ENCODE data around the gene CYP2B6.
"Not testable (repeated sequence)": the region's sequence is repeated elsewhere in the genome, so short reads cannot be mapped to it uniquely, and the experiment has no call there.

The CYP2B6 gene

DNA sequence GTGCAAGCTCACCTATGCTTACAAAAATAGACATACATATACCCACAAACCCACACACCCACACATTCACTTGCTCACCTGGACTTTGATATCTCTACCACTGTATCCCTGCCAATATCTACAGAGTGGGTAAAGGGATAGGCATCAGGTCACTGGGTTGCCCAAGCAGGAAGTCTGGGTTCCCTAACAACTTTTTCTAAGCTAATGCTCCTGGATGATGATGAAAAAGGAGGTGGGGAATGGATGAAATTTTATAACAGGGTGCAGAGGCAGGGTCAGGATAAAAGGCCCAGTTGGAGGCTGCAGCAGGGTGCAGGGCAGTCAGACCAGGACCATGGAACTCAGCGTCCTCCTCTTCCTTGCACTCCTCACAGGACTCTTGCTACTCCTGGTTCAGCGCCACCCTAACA lies at the start of gene CYP2B6:
Gene CYP2B6, plus strand, starts transcription at position 311 of the 410 bp plus-strand sequence. Its CDS starts 24 bp downstream, at position 335.
- Mint-ChIP-seq H3K4me3 (no peak within 1 kb of the TSS), H3K27me3 (no peaks in the 10 kb centered on the region), H3K9me3 (ENCODE audit: low read depth) (peaks cover 10% of the 10 kb centered on the region), H3K4me1 (ENCODE audit: low read depth) (peaks cover 6% of the 10 kb centered on the region), H3K36me3 (peaks cover 2% of the 10 kb centered on the region), H3K27ac (no peak within 1 kb of the TSS)

DNA sequence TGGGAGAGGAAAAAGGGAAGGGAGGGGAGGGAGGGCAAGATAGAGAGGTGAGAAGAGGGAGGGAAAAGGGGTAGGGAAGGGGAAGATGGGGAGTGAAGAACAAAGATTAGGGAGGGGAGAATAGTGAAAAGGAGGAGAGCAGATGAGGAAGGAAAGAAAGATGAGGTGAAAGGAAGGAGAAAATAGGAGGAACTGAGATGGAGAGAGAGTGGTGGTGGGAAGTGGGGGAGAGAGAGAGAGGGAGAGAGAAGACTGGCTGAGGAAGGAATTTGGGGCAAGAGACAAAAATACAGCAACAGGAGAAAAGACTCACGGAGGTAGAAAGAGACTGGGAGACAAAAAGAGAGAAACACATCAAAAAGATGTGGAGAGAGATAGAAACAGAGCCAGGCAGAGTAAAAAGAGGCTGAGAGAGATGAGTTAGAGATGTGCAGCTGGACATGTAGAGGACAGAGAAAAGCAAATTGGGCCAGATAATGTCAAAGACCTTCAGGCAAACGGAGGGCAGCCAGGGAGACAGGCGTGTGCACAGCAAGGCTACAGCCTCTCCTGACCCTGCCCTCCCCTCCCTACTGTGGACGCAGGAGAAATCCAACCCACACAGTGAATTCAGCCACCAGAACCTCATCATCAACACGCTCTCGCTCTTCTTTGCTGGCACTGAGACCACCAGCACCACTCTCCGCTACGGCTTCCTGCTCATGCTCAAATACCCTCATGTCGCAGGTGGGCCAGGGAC lies 49.4 kb upstream of the CYP2B6 start:
- Mint-ChIP-seq H3K36me3 (no peaks in the 10 kb centered on the region), H3K27ac (no peak overlapping the region), H3K27me3 (peaks cover 5% of the 10 kb centered on the region), H3K9me3 (ENCODE audit: low read depth) (no peaks in the 10 kb centered on the region), H3K4me1 (ENCODE audit: low read depth) (no peaks in the 10 kb centered on the region), H3K4me3 (no peak overlapping the region)

DNA sequence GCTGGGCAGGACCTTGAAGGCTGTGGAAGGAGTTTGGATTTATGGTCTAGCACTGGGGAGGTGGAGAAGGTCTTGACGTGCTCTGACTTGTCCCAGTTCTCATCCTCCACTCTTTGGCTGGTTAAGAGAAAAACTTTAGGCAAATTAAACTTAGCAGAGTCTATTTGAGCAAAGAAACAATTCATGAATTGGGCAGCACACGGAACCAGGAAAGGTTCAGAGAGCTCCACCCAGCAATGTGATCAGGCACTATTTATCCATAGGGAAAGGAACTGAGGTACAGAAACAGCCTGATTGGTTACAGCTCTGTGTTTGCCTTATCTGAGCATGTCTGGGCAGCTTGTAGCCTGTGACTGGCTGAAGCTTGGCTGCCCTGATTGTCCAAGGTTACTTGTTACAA lies 45.4 kb upstream of the CYP2B6 start:
- H3K9me3 Mint-ChIP-seq (ENCODE audit: low read depth): no peaks in the 10 kb centered on the region
- H3K4me3 Mint-ChIP-seq: no peak overlapping the region
- no peak overlapping the region for H3K27ac Mint-ChIP-seq
- H3K36me3 Mint-ChIP-seq: peaks cover 3% of the 10 kb centered on the region
- H3K4me1 Mint-ChIP-seq (ENCODE audit: low read depth): no peaks in the 10 kb centered on the region
- peaks cover 5% of the 10 kb centered on the region for H3K27me3 Mint-ChIP-seq

DNA sequence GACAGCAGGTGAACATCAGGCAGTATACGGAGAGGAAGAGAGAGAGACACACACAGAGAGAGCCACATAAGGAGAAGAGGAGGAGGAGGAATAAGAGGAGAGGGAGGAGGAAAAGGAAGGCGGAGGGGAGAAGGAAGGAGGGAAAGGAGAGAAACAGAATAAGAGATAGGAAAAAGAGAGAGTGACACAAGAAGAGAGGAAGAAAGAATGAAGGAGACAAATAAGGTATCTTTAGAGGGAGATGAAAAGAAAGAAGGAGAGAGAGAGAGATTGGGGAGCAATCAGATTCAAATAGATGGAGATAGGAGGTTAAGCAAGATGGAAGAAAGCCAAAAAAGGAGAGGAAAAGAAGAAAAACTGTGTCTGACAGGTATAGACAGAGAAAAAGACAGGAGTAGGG lies 44.0 kb upstream of the CYP2B6 start:
- H3K27me3 Mint-ChIP-seq: peaks cover 7% of the 10 kb centered on the region
- no peak overlapping the region for H3K27ac Mint-ChIP-seq
- H3K4me1 Mint-ChIP-seq (ENCODE audit: low read depth): no peaks in the 10 kb centered on the region
- H3K36me3 Mint-ChIP-seq: peaks cover 7% of the 10 kb centered on the region
- H3K9me3 Mint-ChIP-seq (ENCODE audit: low read depth): no peaks in the 10 kb centered on the region
- no peak overlapping the region for H3K4me3 Mint-ChIP-seq

DNA sequence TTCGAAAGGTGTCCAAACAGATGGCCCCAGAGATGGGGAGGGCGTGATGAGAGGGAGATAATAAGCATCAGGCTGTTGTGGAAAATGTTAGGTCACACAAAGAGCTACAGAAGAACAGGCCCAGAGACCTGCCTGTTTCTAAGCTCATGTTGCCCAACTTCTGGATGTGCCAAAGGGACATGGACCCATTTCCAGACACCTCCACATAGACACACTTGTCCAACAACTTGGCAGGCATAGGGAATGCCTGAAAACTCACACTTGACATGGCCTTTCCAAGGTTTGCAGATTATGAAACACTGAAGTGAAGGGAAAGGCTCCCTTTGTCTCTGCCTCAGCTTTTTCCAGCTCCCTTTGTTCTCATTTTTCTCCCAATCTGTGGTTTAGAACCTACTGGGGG lies 43.5 kb upstream of the CYP2B6 start:
- H3K36me3 Mint-ChIP-seq: peaks cover 7% of the 10 kb centered on the region
- H3K4me1 Mint-ChIP-seq (ENCODE audit: low read depth): no peaks in the 10 kb centered on the region
- peaks cover 9% of the 10 kb centered on the region for H3K27me3 Mint-ChIP-seq
- H3K4me3 Mint-ChIP-seq: no peak overlapping the region
- no peak overlapping the region for H3K27ac Mint-ChIP-seq
- H3K9me3 Mint-ChIP-seq (ENCODE audit: low read depth): peaks cover 4% of the 10 kb centered on the region

DNA sequence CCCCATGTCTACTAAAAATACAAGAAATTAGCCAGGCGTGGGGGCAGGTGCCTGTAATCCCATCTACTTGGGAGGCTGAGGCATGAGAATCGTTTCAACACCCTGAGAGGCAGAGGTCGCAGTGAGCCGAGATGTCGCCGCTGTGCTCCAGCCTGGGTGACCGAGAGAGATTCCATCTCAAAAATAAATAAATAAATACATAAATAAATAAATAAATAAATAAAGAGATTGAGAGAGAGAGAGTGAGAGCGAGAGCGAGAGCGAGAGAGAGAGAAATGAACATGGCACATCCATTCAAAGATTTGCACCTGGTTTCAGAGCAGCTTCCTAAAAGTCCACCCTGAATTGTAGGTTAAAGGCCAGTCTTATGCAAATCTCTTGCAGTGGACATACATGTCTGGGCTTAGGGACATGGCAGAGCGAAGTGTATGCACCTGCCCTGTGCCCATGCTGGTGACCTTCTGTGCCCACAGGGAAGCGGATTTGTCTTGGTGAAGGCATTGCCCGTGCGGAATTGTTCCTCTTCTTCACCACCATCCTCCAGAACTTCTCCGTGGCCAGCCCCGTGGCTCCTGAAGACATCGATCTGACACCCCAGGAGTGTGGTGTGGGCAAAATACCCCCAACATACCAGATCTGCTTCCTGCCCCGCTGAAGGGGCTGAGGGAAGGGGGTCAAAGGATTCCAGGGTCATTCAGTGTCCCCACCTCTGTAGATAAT lies 42.3 kb upstream of the CYP2B6 start:
- H3K9me3 Mint-ChIP-seq (ENCODE audit: low read depth): peaks cover 8% of the 10 kb centered on the region
- no peaks in the 10 kb centered on the region for H3K4me1 Mint-ChIP-seq (ENCODE audit: low read depth)
- H3K27me3 Mint-ChIP-seq: peaks cover 11% of the 10 kb centered on the region
- peaks cover 13% of the 10 kb centered on the region for H3K36me3 Mint-ChIP-seq
- no peak overlapping the region for H3K4me3 Mint-ChIP-seq
- no peak overlapping the region for H3K27ac Mint-ChIP-seq

DNA sequence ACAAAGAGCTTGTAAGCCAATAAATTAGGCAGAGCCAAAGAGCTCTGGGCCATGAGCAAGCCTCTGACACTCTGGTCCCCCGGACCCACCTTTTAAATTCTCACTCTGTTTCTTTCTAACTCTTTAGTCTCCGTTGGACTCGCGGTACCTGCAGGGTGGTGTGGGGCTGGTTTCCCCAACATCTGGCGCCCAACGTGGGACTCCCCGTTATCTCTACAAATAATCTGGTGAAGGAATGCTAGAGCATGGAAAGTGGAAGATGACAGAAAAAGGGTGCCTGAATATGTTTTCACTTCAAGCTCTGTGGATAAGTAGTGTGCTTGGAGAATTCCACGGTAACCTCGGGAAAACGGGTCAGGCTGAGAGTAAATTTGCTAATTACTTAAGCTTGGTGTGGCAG lies 36.5 kb upstream of the CYP2B6 start:
- Mint-ChIP-seq H3K36me3 (peaks cover 15% of the 10 kb centered on the region), H3K4me3 (no peak overlapping the region), H3K9me3 (ENCODE audit: low read depth) (peaks cover 13% of the 10 kb centered on the region), H3K4me1 (ENCODE audit: low read depth) (no peaks in the 10 kb centered on the region), H3K27ac (no peak overlapping the region), H3K27me3 (peaks cover 6% of the 10 kb centered on the region)

DNA sequence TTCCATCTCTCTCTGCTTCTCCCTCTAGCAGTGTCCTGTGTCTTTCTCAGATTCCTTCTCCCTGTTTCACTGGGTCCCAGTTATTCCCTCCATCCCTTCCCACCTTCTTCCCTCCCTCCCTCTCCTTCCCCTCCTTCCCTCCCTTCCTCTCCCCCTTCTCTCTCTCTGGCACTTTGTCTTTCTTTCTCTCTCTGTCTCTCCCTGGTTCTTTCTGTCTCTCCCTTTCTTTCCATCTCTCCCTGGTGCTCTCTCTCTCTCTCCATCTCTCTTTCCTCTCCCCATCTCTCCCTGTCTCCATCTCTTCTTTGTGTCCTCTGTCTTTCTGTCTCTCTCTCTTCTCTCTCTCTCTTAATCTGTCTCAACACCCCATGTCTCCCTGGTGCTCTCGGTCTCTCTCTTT lies 31.7 kb upstream of the CYP2B6 start:
- Mint-ChIP-seq H3K27ac (no peak overlapping the region), H3K36me3 (peaks cover 6% of the 10 kb centered on the region), H3K9me3 (ENCODE audit: low read depth) (peaks cover 5% of the 10 kb centered on the region), H3K4me3 (no peak overlapping the region), H3K4me1 (ENCODE audit: low read depth) (no peaks in the 10 kb centered on the region), H3K27me3 (peaks cover 14% of the 10 kb centered on the region)

DNA sequence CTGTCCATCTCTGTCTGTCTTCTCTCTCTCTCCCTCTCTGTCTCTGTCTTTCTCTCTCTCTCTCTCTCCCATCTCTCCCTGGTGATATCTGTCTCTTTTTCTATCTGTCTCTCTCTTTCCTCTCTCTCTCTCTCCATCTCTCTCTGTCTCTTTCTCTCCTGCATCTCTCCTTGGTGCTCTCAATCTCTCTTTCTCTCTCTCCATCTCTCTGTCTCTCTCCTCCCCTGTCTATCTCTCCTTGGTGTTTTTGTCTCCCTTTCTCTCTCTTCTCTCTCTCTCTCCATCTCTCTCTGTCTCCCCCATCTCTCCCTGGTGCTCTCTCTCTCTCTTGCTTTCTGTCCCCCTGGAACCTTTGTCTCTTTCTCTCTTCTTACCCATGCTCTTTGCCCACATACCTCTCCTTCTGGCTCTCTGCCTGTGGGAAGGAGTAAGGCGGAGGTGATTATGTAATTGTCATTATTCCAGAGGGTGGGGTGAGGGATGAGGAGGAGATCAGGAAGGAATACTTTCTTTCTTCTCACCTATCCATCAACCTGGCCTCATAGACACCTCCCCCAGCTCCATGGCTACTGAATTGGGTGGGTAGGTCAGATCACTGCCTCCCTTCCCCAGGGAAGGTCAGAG lies 30.9 kb upstream of the CYP2B6 start:
- no peaks in the 10 kb centered on the region for H3K4me1 Mint-ChIP-seq (ENCODE audit: low read depth)
- H3K9me3 Mint-ChIP-seq (ENCODE audit: low read depth): peaks cover 5% of the 10 kb centered on the region
- peaks cover 14% of the 10 kb centered on the region for H3K27me3 Mint-ChIP-seq
- H3K36me3 Mint-ChIP-seq: peaks cover 6% of the 10 kb centered on the region
- H3K4me3 Mint-ChIP-seq: no peak overlapping the region
- H3K27ac Mint-ChIP-seq: no peak overlapping the region

DNA sequence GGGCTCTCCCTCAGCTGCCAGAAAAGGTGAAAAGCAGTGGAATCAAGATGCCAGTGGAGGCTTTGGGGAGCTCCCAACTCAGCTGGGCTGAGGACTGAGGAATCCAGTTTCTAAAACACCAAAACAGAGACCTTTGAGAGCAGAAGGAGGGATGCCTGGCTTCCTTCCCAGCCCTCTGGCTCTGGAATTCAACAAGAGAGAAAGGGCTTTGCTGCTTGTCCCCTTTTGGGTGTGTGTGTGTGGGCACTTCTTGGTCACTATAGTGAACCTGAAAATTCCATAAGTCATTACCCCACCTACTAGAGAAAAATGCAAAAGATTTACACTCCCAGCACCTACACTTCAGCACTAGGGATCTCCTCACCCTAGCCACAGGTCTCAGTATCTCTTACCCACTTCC lies 30.3 kb upstream of the CYP2B6 start:
- Mint-ChIP-seq H3K4me3 (no peak overlapping the region), H3K27ac (no peak overlapping the region), H3K9me3 (ENCODE audit: low read depth) (peaks cover 5% of the 10 kb centered on the region), H3K36me3 (peaks cover 6% of the 10 kb centered on the region), H3K27me3 (peaks cover 14% of the 10 kb centered on the region), H3K4me1 (ENCODE audit: low read depth) (no peaks in the 10 kb centered on the region)

DNA sequence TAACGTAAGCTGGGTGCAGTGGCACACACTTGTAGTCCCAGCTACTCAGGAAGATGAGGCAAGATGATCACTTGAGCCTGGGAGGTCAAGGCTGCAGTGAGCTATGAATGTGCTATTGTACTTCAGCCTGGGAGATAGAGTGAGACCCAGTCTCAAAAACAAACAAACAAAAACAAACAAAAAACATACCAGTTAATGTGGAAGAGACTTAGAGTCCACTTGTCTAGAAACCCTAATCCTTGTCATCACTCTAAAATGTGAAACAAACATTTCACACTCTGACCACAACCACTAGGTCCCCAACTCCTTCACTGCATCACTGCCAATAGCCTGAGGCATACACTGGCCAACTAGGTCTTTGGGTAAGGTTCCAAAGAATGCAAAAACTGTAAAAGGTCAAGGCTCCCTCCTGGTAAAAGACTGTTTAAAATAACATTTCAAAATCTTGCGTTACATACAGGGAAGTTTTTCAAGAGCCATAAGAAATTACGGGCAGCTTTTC lies 28.6 kb upstream of the CYP2B6 start:
- no peaks in the 10 kb centered on the region for H3K9me3 Mint-ChIP-seq (ENCODE audit: low read depth)
- peaks cover 3% of the 10 kb centered on the region for H3K36me3 Mint-ChIP-seq
- peaks cover under 1% of the 10 kb centered on the region for H3K4me1 Mint-ChIP-seq (ENCODE audit: low read depth)

DNA sequence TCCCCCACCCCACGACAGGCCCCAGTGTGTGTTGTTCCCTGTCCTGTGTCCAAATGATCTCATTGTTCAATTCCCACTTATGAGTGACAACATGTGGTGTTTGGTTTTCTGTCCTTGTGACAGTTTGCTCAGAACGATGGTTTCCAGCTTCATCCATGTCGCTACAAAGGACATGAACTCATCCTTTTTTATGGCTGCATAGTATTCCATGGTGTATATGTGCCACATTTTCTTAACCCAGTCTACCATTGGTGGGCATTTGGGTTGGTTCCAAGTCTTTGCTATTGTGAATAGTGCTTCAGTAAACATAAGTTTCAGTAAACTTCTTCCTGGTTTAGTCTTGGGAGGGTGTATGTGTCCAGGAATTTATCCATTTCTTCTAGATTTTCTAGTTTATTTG lies 26.7 kb upstream of the CYP2B6 start:
- not testable (repeated sequence) for H3K9me3 Mint-ChIP-seq (ENCODE audit: low read depth); H3K36me3 Mint-ChIP-seq; H3K27ac Mint-ChIP-seq; H3K4me3 Mint-ChIP-seq
- peaks cover 15% of the 10 kb centered on the region for H3K4me1 Mint-ChIP-seq (ENCODE audit: low read depth)
- H3K27me3 Mint-ChIP-seq: peaks cover 14% of the 10 kb centered on the region

More for the DNA sequence above, 28.6 kb upstream of the CYP2B6 start:
- Mint-ChIP-seq H3K27me3 (peaks cover 14% of the 10 kb centered on the region), H3K27ac (no peak overlapping the region), H3K4me3 (no peak overlapping the region)

DNA sequence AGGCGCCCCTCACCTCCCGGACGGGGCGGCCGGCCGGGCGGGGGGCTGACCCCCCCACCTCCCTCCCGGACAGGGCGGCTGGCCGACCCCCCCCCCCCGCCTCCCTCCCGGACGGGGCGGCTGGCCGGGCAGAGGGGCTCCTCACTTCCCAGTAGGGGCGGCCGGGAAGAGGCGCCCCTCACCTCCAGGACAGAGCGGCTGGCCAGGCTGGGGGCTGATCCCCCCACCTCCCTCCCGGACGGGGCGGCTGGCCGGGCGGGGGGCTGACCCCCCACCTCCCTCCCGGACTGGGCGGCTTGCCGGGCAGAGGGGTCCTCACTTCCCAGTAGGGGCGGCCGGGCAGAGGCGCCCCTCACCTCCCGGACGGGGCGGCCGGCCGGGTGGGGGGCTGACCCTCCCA lies 25.7 kb upstream of the CYP2B6 start:
- H3K4me1 Mint-ChIP-seq (ENCODE audit: low read depth): peaks cover 25% of the 10 kb centered on the region
- not testable (repeated sequence) for H3K4me3 Mint-ChIP-seq; H3K36me3 Mint-ChIP-seq; H3K9me3 Mint-ChIP-seq (ENCODE audit: low read depth); H3K27ac Mint-ChIP-seq
- H3K27me3 Mint-ChIP-seq: peaks cover 14% of the 10 kb centered on the region

DNA sequence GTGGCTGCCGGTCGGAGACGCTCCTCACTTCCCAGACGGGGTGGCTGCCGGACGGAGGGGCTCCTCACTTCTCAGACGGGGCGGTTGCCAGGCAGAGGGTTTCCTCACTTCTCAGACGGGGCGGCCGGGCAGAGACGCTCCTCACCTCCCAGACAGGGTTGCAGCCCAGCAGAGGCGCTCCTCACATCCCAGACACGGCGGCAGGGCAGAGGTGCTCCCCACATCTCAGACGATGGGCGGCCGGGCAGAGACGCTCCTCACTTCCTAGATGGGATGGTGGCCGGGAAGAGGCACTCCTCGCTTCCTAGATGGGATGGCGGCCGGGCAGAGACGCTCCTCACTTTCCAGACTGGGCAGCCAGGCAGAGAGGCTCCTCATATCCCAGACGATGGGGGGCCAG lies 24.5 kb upstream of the CYP2B6 start:
- H3K9me3 Mint-ChIP-seq (ENCODE audit: low read depth); H3K27ac Mint-ChIP-seq: not testable (repeated sequence)

DNA sequence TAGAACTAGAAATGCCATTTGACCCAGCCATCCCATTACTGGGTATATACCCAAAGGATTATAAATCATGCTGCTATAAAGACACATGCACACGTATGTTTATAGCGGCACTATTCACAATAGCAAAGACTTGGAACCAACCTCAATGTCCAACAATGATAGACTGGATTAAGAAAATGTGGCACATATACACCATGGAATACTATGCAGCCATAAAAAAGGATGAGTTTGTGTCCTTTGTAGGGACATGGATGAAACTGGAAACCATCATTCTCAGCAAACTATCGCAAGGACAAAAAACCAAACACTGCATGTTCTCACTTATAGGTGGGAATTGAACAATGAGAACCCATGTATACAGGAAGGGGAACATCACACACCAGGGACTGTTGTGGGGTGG lies 23.0 kb upstream of the CYP2B6 start:
- H3K27ac Mint-ChIP-seq; H3K4me3 Mint-ChIP-seq; H3K36me3 Mint-ChIP-seq; H3K27me3 Mint-ChIP-seq; H3K9me3 Mint-ChIP-seq (ENCODE audit: low read depth): not testable (repeated sequence)
- peaks cover 43% of the 10 kb centered on the region for H3K4me1 Mint-ChIP-seq (ENCODE audit: low read depth)

More for the DNA sequence above, 24.5 kb upstream of the CYP2B6 start:
- not testable (repeated sequence) for H3K4me3 Mint-ChIP-seq, H3K36me3 Mint-ChIP-seq, H3K27me3 Mint-ChIP-seq
- peaks cover 37% of the 10 kb centered on the region for H3K4me1 Mint-ChIP-seq (ENCODE audit: low read depth)
